NCI-H187 (cell line): ENCODE measurements around the gene KRTAP10-10.
"Not testable (repeated sequence)": the region's sequence is repeated elsewhere in the genome, so short reads cannot be mapped to it uniquely, and the experiment has no call there.

Experiments
- DNase-seq, 2 experiments: peaks; one replicate each; lab custom pipeline; 2025; lab: John Stamatoyannopoulos, UW

Gene KRTAP10-10

GRCh38 chr21:44602463-44602850 lies 34.7 kb upstream of the KRTAP10-10 start:
- no peak for DNase-seq

GRCh38 chr21:44603109-44603875 lies 33.9 kb upstream of the KRTAP10-10 start:
- DNase-seq = no peak

- no peak for DNase-seq
These were observed 33.2 kb upstream of the KRTAP10-10 start for GRCh38 chr21:44603911-44604310.

- no peak for DNase-seq
These were observed 30.7 kb upstream of the KRTAP10-10 start for GRCh38 chr21:44606495-44606894.

- no peak for DNase-seq
These were observed 28.0 kb upstream of the KRTAP10-10 start for GRCh38 chr21:44609193-44609592.

GRCh38 chr21:44610157-44610843 lies 26.9 kb upstream of the KRTAP10-10 start:
- not testable (repeated sequence) for DNase-seq

GRCh38 chr21:44611551-44611950 lies 25.6 kb upstream of the KRTAP10-10 start:
- DNase-seq = no peak

GRCh38 chr21:44612029-44612486 lies 25.1 kb upstream of the KRTAP10-10 start, which contains the start of gene KRTAP10-8:
KRTAP10-8 (plus strand) TSS chr21:44612079; CDS start chr21:44612101, 22 bp downstream.
- no peak for DNase-seq

GRCh38 chr21:44612669-44613229 lies 24.4 kb upstream of the KRTAP10-10 start:
- no peak for DNase-seq

GRCh38 chr21:44613386-44614155 lies 23.6 kb upstream of the KRTAP10-10 start:
- DNase-seq = no peak

GRCh38 chr21:44614161-44614631 lies 23.0 kb upstream of the KRTAP10-10 start:
- DNase-seq = no peak

- no peak for DNase-seq
These were observed 22.2 kb upstream of the KRTAP10-10 start for GRCh38 chr21:44614961-44615391.

- DNase-seq = no peak
These were observed 21.7 kb upstream of the KRTAP10-10 start for GRCh38 chr21:44615466-44615865.

GRCh38 chr21:44615911-44616590 lies 21.1 kb upstream of the KRTAP10-10 start:
- no peak for DNase-seq

- no peak for DNase-seq
These were observed 20.6 kb upstream of the KRTAP10-10 start for GRCh38 chr21:44616591-44616926.

- no peak for DNase-seq
These were observed 20.1 kb upstream of the KRTAP10-10 start for GRCh38 chr21:44617071-44617501.

GRCh38 chr21:44618504-44618903 lies 18.7 kb upstream of the KRTAP10-10 start:
- DNase-seq = no peak

- DNase-seq = no peak
These were observed 18.2 kb upstream of the KRTAP10-10 start for GRCh38 chr21:44618909-44619308.

- no peak for DNase-seq
These were observed 17.3 kb upstream of the KRTAP10-10 start for GRCh38 chr21:44619886-44620285.

- DNase-seq = no peak
These were observed 13.6 kb upstream of the KRTAP10-10 start for GRCh38 chr21:44623575-44623974.

- DNase-seq = no peak
These were observed 11.4 kb upstream of the KRTAP10-10 start for GRCh38 chr21:44625756-44626155.
